A549 (cell line): Measurements from ENCODE around the gene HCN2.

Experiments used
- ESRRA ChIP-seq: fragments of 150-350 bp; IDR thresholded peaks from 2 replicates; pipeline ENCODE4 v1.6.1; 2014; ENCODE audit warnings: mild to moderate bottlenecking, low read length, borderline replicate concordance
- KDM1A ChIP-seq: fragments of 200-600 bp; sonication (generic); IDR thresholded peaks from 2 replicates; pipeline ENCODE4 v1.6.1; 2016; ENCODE audit warnings: low read depth, mild to moderate bottlenecking
- MAFK ChIP-seq: fragments of 450-650 bp; IDR thresholded peaks from 2 replicates; pipeline ENCODE4 v1.6.1; 2014; ENCODE audit not compliant: partially characterized antibody
- MYC ChIP-seq: IDR thresholded peaks from 2 replicates; pipeline ENCODE4 v1.6.1; 2012; ENCODE audit warnings: mild to moderate bottlenecking, inconsistent platforms, low read length, improper control_type of control experiment, borderline replicate concordance
- NR3C1 ChIP-seq: fragments of >200 bp; sonication (Bioruptor Twin); formaldehyde crosslinking; IDR thresholded peaks from 3 replicates; pipeline ENCODE4 v1.6.1; 2017
- POLR2A ChIP-seq: IDR thresholded peaks from 2 replicates; pipeline ENCODE4 v1.6.1; 2012; ENCODE audit warnings: mild to moderate bottlenecking, low read length
- RAD21 ChIP-seq, 2 experiments: fragments of >200 bp in 1 of 2; sonication (Bioruptor Twin) in 1 of 2; formaldehyde crosslinking in 1 of 2; IDR thresholded peaks in 1 of 2; conservative IDR thresholded peaks in 1 of 2; 2 replicates in 1 of 2; 3 replicates in 1 of 2; pipeline ENCODE4 v1.6.1; 2012 to 2018; ENCODE audit warnings: inconsistent platforms in 1 of 2
- RCOR1 ChIP-seq: fragments of 150-350 bp; IDR thresholded peaks from 2 replicates; pipeline ENCODE4 v1.6.1; 2014; ENCODE audit warnings: antibody characterized with exemption, low read length, low read depth
- SMC3 ChIP-seq: fragments of >200 bp; sonication (Bioruptor Twin); formaldehyde crosslinking; IDR thresholded peaks from 3 replicates; pipeline ENCODE4 v1.6.1; 2018; ENCODE audit warnings: inconsistent platforms
- TF ChIP-seq, protein P1 (sequence below): fragments of >200 bp; sonication (Bioruptor Twin); formaldehyde crosslinking; IDR thresholded peaks from 3 replicates; pipeline ENCODE4 v1.5.1; 2016
- TF ChIP-seq, protein P2 (sequence below): IDR thresholded peaks from 2 replicates; pipeline ENCODE4 v1.6.1; 2012
- TF ChIP-seq, protein P3 (sequence below): fragments of >200 bp; sonication (Bioruptor Twin); formaldehyde crosslinking; IDR thresholded peaks from 3 replicates; pipeline ENCODE4 v1.6.1; 2016
- TF ChIP-seq, protein P4 (sequence below): IDR thresholded peaks from 2 replicates; pipeline ENCODE4 v1.6.1; 2012
- TF ChIP-seq, protein P5 (sequence below): fragments of 450-650 bp; IDR thresholded peaks from 2 replicates; pipeline ENCODE4 v1.6.1; 2014; ENCODE audit warnings: antibody characterized with exemption

DNA sequence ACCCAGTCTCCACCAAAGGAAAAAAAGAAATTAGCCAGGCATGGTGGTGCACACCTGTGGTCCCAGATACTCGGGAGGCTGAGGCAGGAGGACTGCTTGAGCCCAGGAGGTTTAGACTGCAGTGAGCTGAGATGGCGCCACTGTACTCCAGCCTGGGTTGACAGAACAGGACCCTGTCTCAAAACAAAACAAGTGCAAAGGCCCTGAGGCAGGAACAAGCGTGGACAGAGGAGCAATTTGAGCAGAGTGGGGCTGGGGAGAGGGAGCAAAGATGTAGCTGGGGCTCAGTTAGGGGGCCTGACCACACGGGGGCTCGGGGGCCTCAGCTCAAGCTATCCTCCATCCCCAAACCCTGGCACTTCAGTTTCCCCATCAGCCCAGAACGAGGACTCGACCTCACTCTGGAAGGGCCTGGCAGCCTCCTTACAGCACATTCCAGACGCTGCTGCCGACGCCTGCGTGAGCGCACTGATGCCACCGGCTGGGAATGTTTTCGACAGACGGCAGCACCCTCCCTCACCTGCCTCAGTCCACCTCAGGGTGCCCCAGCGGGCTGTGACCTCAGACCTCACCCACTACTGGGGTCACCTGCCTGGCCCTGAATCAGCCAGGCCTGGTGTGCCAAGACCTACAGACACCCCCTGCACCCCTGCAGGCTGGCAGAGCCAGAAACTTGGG lies 45.4 kb downstream of the HCN2 start:
- TF ChIP-seq, protein P1, sequence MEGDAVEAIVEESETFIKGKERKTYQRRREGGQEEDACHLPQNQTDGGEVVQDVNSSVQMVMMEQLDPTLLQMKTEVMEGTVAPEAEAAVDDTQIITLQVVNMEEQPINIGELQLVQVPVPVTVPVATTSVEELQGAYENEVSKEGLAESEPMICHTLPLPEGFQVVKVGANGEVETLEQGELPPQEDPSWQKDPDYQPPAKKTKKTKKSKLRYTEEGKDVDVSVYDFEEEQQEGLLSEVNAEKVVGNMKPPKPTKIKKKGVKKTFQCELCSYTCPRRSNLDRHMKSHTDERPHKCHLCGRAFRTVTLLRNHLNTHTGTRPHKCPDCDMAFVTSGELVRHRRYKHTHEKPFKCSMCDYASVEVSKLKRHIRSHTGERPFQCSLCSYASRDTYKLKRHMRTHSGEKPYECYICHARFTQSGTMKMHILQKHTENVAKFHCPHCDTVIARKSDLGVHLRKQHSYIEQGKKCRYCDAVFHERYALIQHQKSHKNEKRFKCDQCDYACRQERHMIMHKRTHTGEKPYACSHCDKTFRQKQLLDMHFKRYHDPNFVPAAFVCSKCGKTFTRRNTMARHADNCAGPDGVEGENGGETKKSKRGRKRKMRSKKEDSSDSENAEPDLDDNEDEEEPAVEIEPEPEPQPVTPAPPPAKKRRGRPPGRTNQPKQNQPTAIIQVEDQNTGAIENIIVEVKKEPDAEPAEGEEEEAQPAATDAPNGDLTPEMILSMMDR: no peak
- TF ChIP-seq KDM1A (no peak), SMC3 (no peak), ESRRA (no peak), NR3C1 (no peak), RAD21 (conservative IDR thresholded peaks at IDR 0.05 in 1 of 2, IDR thresholded peaks at IDR 0.05 in 1 of 2) (no peak), POLR2A (no peak), MYC (no peak), RCOR1 (no peak), MAFK (no peak)
- TF ChIP-seq, protein P2, sequence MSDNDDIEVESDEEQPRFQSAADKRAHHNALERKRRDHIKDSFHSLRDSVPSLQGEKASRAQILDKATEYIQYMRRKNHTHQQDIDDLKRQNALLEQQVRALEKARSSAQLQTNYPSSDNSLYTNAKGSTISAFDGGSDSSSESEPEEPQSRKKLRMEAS: no peak
- TF ChIP-seq, protein P3, sequence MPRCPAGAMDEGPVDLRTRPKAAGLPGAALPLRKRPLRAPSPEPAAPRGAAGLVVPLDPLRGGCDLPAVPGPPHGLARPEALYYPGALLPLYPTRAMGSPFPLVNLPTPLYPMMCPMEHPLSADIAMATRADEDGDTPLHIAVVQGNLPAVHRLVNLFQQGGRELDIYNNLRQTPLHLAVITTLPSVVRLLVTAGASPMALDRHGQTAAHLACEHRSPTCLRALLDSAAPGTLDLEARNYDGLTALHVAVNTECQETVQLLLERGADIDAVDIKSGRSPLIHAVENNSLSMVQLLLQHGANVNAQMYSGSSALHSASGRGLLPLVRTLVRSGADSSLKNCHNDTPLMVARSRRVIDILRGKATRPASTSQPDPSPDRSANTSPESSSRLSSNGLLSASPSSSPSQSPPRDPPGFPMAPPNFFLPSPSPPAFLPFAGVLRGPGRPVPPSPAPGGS: no peak
- TF ChIP-seq, protein P4, sequence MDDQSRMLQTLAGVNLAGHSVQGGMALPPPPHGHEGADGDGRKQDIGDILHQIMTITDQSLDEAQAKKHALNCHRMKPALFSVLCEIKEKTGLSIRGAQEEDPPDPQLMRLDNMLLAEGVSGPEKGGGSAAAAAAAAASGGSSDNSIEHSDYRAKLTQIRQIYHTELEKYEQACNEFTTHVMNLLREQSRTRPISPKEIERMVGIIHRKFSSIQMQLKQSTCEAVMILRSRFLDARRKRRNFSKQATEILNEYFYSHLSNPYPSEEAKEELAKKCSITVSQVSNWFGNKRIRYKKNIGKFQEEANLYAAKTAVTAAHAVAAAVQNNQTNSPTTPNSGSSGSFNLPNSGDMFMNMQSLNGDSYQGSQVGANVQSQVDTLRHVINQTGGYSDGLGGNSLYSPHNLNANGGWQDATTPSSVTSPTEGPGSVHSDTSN: no peak
- TF ChIP-seq, protein P5, sequence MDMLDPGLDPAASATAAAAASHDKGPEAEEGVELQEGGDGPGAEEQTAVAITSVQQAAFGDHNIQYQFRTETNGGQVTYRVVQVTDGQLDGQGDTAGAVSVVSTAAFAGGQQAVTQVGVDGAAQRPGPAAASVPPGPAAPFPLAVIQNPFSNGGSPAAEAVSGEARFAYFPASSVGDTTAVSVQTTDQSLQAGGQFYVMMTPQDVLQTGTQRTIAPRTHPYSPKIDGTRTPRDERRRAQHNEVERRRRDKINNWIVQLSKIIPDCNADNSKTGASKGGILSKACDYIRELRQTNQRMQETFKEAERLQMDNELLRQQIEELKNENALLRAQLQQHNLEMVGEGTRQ: no peak
